Activated B cell treated with CpG ODN at 0.5 μM for 24 hours (primary cell): ENCODE measurements around the gene KRTAP5-2. TPM values are rescaled to one million over a fixed set of nuclear protein-coding genes. Genes with fewer than 3 reads are reported as not detected.

Source experiments
- ATAC-seq: fragments of 200-7000 bp; cut with Tn5 transposase; one replicate; pipeline ENCODE4 v1.10.0; 2021; ENCODE audit warnings: low read depth, mild to moderate bottlenecking, moderate library complexity
- CTCF ChIA-PET: fragments of 350-600 bp; sonication (Branson Sonifier 250); formaldehyde crosslinking; loops from one replicate; lab custom pipeline; 2021; ENCODE audit warnings: antibody characterized with exemption; lab: Charles Lee
- POLR2A ChIA-PET: fragments of 350-600 bp; sonication (Branson Sonifier 250); formaldehyde crosslinking; loops from one replicate; lab custom pipeline; 2021; ENCODE audit warnings: antibody characterized with exemption; lab: Charles Lee
- DNase-seq: peaks from one replicate; pipeline ENCODE4 v3.0.0; 2022
- H3K27ac Mint-ChIP-seq: one replicate; pipeline ENCODE4 v1.8.0; 2020; ENCODE audit warnings: mixed read lengths
- H3K27me3 Mint-ChIP-seq: one replicate; pipeline ENCODE4 v1.8.0; 2021; ENCODE audit warnings: mixed read lengths
- H3K36me3 Mint-ChIP-seq: one replicate; pipeline ENCODE4 v1.8.0; 2021; ENCODE audit warnings: low read depth, mixed read lengths
- H3K4me1 Mint-ChIP-seq: one replicate; pipeline ENCODE4 v1.8.0; 2021; ENCODE audit warnings: mixed read lengths
- H3K4me3 Mint-ChIP-seq: one replicate; pipeline ENCODE4 v1.8.0; 2020; ENCODE audit warnings: mild to moderate bottlenecking, mixed read lengths
- H3K9me3 Mint-ChIP-seq: one replicate; pipeline ENCODE4 v1.8.0; 2020; ENCODE audit warnings: mixed read lengths
- CTCF ChIP-seq: fragments of 200-600 bp; IDR thresholded peaks from one replicate; pipeline ENCODE4 v1.8.0; 2022; ENCODE audit warnings: antibody characterized with exemption, mild to moderate bottlenecking
- intact Hi-C: fragments of 100-400 bp; cut with micrococcal nuclease; formaldehyde crosslinking; loops from one replicate; pipeline ENCODE4 v1.15.1; 2024
- total RNA-seq: library from RNA; stranded (reverse); gene quantifications from 2 replicates; pipeline ENCODE4 v1.2.3, GENCODE V29; 2022

The KRTAP5-2 gene
- total RNA-seq, 1 donor from 2014 or later: not detected

- CTCF ChIA-PET: interaction anchor here (3.0 kb wide), 1 partner anchor 10 kb away, joined by 8 read pairs; no protein-coding TSS in a partner anchor
- DNase-seq (no peak), ATAC-seq (no peak)
- no peaks in the 10 kb centered on the region for H3K4me1 Mint-ChIP-seq
- H3K4me3 Mint-ChIP-seq: no peak overlapping the region
- peaks cover 15% of the 10 kb centered on the region for H3K27me3 Mint-ChIP-seq
- intact Hi-C loops: no loop called here
- POLR2A ChIA-PET: interaction anchor here (0.6 to 1.2 kb wide), 2 partner anchors 18 to 255 kb away, joined by 3 to 4 read pairs; no protein-coding TSS in a partner anchor
- no peaks in the 10 kb centered on the region for H3K36me3 Mint-ChIP-seq
- H3K9me3 Mint-ChIP-seq: no peaks in the 10 kb centered on the region
- no peak for TF ChIP-seq CTCF
- H3K27ac Mint-ChIP-seq: no peak overlapping the region
Observed at GRCh38 chr11:1564535-1565172, 33.4 kb downstream of the KRTAP5-2 start.

GRCh38 chr11:1563697-1564534 lies 34.2 kb downstream of the KRTAP5-2 start:
- ATAC-seq: no peak
- Mint-ChIP-seq H3K4me3 (no peak overlapping the region), H3K36me3 (no peaks in the 10 kb centered on the region), H3K27ac (no peak overlapping the region), H3K9me3 (no peaks in the 10 kb centered on the region), H3K27me3 (peaks cover 10% of the 10 kb centered on the region), H3K4me1 (no peaks in the 10 kb centered on the region)
- no peak for DNase-seq
- TF ChIP-seq CTCF: no peak
- ChIA-PET POLR2A (interaction anchor here (0.6 to 1.2 kb wide), 2 partner anchors 17 to 254 kb away, joined by 3 to 4 read pairs; no protein-coding TSS in a partner anchor), CTCF (interaction anchor here (3.0 kb wide), 1 partner anchor 11 kb away, joined by 8 read pairs; no protein-coding TSS in a partner anchor)
- intact Hi-C loops: no loop called here

- Mint-ChIP-seq H3K4me3 (no peak overlapping the region), H3K27me3 (peaks cover 8% of the 10 kb centered on the region), H3K9me3 (no peaks in the 10 kb centered on the region), H3K27ac (no peak overlapping the region), H3K4me1 (no peaks in the 10 kb centered on the region), H3K36me3 (no peaks in the 10 kb centered on the region)
- CTCF ChIA-PET: no interaction called here
- POLR2A ChIA-PET: no interaction called here
- intact Hi-C loops: no loop called here
- DNase-seq (no peak), ATAC-seq (no peak)
- no peak for TF ChIP-seq CTCF
Observed at GRCh38 chr11:1563149-1563638, 34.9 kb downstream of the KRTAP5-2 start.

GRCh38 chr11:1562469-1563148 lies 35.5 kb downstream of the KRTAP5-2 start:
- ChIA-PET POLR2A (no interaction called here), CTCF (no interaction called here)
- Mint-ChIP-seq H3K36me3 (peaks cover 1% of the 10 kb centered on the region), H3K4me3 (no peak overlapping the region), H3K9me3 (no peaks in the 10 kb centered on the region), H3K27me3 (peaks cover 11% of the 10 kb centered on the region), H3K4me1 (no peaks in the 10 kb centered on the region), H3K27ac (no peak overlapping the region)
- DNase-seq: no peak
- no peak for ATAC-seq
- no peak for TF ChIP-seq CTCF
- intact Hi-C loops: no loop called here
